ENCODE results near the gene ZNF45.
"Not testable (repeated sequence)": the region's sequence is repeated elsewhere in the genome, so short reads cannot be mapped to it uniquely, and the experiment has no call there.

Gene ZNF45

GRCh38 chr19:43934985-43935708 is at the start of gene ZNF45:
ZNF45 (minus strand) TSS chr19:43935282; CDS start chr19:43922185, 13,097 bp downstream.
- DNase-seq: peak; percentile 65

GRCh38 chr19:43984687-43985000 is 49.6 kb upstream of the ZNF45 start:
- no peak for DNase-seq

- DNase-seq: peak; percentile 25
These were observed 49.0 kb upstream of the ZNF45 start, which contains the start of gene ZNF155 for GRCh38 chr19:43983912-43984686. ZNF155 (plus strand) TSS chr19:43984188; CDS start chr19:43988544, 4,356 bp downstream.

GRCh38 chr19:43983544-43983911 is 48.4 kb upstream of the ZNF45 start:
- no peak for DNase-seq

- no peak for DNase-seq
These were observed 41.6 kb upstream of the ZNF45 start for GRCh38 chr19:43976732-43977131.

- DNase-seq: no peak
These were observed 31.1 kb upstream of the ZNF45 start for GRCh38 chr19:43966079-43966694.

GRCh38 chr19:43960411-43960810 is 25.3 kb upstream of the ZNF45 start:
- DNase-seq: no peak

- no peak for DNase-seq
These were observed 22.8 kb upstream of the ZNF45 start for GRCh38 chr19:43957891-43958290.

- DNase-seq: no peak
These were observed 21.7 kb upstream of the ZNF45 start for GRCh38 chr19:43956827-43957226.

GRCh38 chr19:43950834-43951645 is 16.0 kb upstream of the ZNF45 start, which contains the start of gene ZNF221:
ZNF221 (plus strand) TSS chr19:43951228; CDS start chr19:43962727, 11,499 bp downstream.
- peak; percentile 64 for DNase-seq

GRCh38 chr19:43949803-43950202 is 14.7 kb upstream of the ZNF45 start:
- not testable (repeated sequence) for DNase-seq

GRCh38 chr19:43947412-43947811 is 12.3 kb upstream of the ZNF45 start:
- DNase-seq: not testable (repeated sequence)

GRCh38 chr19:43941209-43941608 is 6.1 kb upstream of the ZNF45 start:
- DNase-seq: no peak

- DNase-seq: no peak
These were observed 5.6 kb upstream of the ZNF45 start for GRCh38 chr19:43940719-43941118.

- DNase-seq: no peak
These were observed 4.6 kb upstream of the ZNF45 start for GRCh38 chr19:43939557-43940260.

GRCh38 chr19:43936188-43936587 is 1.1 kb upstream of the ZNF45 start:
- no peak for DNase-seq

- no peak for DNase-seq
These were observed 762 bp downstream of the ZNF45 start for GRCh38 chr19:43934055-43934984.

GRCh38 chr19:43928820-43929219 is 6.3 kb downstream of the ZNF45 start:
- no peak for DNase-seq

GRCh38 chr19:43923875-43924274 is 11.2 kb downstream of the ZNF45 start:
- DNase-seq: no peak

GRCh38 chr19:43914051-43914450 is 21.0 kb downstream of the ZNF45 start:
- DNase-seq: no peak

- no peak for DNase-seq
These were observed 21.7 kb downstream of the ZNF45 start for GRCh38 chr19:43913383-43913782.

Measured in GOT3 (cell line).